NCI-H2227 (cell line): Measurements from ENCODE around the gene SMOC1.

Experiments
- DNase-seq: peaks from one replicate; lab custom pipeline; 2025; ENCODE audit not compliant: unreplicated experiment; lab: John Stamatoyannopoulos, UW

Gene SMOC1

GRCh38 chr14:70080076-70080475 is 200.9 kb downstream of the SMOC1 start:
- DNase-seq, result peak; percentile 75
